Measurements from ENCODE around the gene CYP4F12.
"Not testable (repeated sequence)": the region's sequence is repeated elsewhere in the genome, so short reads cannot be mapped to it uniquely, and the experiment has no call there.

Gene CYP4F12

DNA sequence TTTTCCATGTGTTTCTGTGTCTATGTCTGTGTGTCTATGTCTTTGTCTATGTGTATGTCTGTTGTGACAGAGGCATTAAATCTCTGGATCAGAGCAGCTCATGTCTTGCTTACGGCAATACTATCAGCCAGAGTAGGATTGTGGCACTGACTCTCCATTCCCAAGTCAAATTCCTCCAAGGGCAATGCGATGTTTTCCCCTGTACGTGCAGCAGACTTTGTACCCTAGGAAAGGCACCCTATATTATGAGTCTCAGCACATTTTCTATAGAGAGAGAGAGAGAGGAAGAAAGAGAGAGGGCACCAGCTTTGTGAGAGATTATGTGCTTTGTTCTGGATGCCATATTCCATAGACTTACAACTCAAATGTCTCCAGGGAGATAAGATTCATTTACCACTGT, 21.1 kb upstream of the CYP4F12 start:
- DNase-seq, result no peak

DNA sequence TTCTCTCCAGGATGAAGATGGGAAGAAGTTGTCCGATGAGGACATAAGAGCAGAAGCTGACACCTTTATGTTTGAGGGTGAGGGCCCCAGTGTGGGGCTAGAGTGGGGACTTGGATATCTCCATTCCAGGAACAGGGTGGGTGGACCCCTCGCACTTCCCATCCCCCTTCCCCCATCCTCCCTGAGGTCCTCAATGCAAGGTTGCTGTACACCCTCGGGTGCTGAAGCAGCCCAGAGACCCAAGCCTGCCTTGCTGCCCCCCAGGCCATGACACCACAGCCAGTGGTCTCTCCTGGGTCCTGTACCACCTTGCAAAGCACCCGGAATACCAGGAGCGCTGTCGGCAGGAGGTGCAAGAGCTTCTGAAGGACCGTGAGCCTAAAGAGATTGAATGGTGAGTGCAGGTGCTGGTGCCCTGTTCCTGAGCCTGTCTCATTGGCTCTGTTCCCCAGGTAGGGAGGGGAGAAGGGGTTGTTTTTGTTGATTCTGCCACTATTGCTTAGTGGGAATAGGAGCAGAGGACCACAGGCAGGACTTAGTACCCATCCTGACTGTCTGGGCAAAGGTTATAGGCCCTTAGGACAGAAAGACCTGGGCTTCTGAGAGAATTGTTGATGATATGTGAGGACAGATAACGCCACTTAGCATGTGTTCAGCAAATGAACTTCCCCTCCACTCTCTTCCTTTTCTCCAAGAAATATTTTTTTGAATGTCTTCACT, 20.2 kb upstream of the CYP4F12 start:
- DNase-seq, result no peak

DNA sequence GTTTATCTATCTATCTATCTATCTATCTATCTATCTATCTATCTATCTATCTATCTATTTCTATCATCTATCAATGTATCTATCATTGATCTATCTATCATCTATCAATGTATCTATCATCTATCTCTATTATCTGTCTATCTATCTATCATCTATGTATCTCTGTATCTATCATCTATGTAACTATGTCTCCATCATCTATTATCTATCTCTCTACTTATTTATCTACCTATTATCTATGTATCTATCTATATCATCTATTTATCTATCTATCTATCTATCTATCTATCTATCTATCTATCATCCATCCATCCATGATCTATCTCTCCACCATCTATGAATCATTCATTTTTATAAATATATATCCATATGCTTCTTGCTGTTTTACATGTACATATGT, 16.4 kb upstream of the CYP4F12 start:
- DNase-seq, result no peak

DNA sequence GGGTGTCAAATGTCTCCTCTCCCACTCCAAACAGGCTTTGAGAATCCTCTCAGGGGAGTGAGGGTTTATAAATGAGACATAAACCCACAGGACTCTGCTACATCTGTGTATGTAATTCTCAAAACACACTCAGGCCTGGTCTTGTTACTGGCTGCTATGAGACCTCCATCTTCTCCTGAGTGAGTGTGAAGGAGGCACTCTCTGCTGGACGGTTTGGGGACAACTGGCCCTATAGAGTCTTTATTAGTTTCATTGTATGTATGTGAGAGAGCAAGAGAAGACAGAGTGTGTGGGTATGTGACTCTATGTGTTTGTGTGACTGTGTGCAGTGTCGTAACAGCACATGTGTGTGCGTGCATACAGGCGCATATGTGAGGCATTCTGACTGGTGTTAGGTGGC, 9.6 kb upstream of the CYP4F12 start:
- DNase-seq, result no peak

DNA sequence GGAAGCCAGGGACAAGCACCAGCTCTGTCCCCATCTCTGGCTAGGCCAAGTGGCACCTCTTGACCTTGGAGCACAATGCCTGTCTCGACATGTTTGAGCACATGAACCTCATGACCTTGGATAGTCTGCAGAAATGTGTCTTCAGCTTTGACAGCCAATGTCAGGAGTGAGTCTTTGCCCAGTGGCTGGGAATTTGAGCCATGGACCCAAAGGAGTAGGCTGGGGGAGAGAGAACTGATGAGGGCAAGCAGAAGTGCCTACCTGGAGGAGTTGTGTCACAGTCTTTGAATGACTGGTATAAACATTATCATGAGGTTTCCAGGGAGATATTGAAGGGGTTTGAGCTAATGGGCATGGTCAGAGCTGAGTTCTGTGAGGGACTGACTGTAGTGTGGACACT, 6.7 kb upstream of the CYP4F12 start:
- no peak for DNase-seq

DNA sequence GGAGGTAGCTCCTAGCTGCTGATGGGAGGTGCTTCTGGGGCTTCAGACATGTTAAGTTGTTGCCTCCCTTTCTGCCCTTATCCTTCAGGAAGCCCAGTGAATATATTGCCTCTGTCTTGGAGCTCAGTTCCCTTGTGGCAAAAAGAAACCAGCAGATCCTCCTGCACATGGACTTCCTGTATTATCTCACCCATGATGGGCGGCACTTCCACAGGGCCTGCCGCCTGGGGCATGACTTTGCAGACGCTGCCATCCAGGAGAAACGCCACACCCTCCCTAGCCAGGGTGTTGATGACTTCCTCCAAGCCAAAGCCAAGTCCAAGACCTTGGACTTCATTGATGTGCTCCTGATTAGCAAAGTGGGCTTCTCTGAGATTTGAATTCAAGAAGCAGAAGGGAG, 6.0 kb upstream of the CYP4F12 start:
- no peak for DNase-seq

DNA sequence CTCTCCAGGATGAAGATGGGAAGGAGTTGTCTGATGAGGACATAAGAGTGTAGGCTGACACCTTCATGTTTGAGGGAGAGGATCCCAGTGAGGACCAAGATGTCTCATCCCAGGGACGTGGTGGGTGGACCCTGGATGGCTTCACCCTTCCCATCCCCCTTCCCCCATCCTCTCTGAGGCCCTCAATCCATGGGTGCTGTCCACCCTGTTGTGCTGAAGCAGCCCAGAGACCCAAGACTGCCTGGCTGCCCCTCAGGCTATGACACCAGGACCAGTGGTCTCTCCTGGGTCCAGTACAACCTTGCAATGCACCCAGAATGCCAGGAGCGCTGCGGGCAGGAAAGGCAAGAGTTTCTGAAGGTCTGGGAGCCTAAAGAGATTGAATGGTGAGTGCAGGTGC, 3.4 kb upstream of the CYP4F12 start:
- no peak for DNase-seq

DNA sequence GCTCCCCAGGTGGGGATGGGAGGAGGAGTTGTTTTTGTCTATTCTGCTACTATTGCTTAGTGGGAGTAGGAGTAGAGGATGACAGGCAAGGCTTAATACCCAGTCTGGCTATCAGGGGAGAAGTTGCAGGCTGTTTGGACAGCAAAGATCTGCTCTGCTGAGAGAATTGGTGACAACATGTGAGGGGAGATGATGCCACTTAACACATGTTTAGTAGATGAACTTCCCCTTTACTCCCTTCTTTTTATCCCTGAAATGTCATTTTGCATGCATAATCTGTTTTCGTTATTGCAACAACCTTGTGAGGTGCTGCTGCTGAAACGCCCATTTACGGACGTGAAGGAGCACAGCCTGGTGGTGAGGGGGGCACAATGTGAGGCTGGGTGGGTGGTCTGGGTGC, 3.0 kb upstream of the CYP4F12 start:
- DNase-seq, result no peak

DNA sequence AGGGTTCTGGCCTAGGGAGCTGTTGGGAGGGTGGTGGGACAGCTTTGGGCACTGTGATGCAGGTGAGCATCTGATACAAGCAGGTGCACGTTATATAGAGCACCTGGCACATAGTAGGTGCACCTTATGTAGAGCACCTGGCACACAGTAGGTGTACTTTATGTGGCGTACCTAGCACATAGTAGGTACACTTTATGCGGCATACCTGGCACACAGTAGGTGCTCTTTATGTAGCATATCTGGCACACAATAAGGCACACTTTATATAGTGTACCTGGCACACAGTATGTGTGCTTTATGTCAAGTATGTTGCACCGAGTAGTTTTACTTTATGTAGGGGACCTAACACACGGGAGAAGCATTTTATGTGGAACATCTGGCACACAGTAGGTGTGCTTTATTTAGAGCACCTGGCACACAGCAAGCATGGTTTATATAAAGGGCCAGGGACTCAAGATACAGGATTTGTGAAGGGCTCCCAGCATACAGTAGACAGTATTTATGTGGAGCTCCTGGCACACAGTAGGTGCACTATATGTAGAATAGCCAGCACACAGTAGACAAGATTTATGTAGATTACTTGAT, 1.6 kb upstream of the CYP4F12 start:
- DNase-seq, result no peak

DNA sequence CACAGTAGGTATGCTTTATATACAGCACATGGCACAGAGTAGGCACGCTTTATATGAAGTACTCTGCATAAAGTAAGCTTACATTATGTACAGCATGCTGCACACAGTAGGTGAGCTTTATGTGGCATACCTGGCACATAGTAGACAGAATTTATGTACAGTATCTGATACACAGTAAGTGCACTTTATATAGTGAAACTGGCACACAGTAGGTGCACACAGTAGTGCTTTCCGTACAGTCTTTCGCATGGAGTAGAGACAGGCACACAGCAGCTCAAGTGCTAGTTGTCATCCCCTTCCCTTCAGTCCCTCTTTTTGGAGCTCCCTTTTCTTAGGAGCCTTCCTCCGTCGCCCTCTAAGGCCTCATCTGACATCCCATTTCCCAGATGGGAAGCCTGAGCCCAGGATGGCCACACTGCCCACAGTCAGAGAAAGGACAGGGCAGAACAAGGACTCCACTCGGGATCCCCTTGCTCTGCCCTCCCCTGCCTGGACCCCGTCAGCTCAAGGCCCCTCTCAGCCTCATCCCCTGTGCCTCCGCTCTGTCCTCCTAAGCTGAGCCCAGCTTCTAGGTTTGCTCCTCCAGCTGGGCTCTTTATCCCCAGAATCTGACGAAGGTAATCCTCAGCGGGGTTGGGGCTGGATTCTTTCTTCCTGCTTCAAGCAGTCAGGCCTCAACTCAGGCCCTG, 852 bp upstream of the CYP4F12 start:
- DNase-seq, result no peak

DNA sequence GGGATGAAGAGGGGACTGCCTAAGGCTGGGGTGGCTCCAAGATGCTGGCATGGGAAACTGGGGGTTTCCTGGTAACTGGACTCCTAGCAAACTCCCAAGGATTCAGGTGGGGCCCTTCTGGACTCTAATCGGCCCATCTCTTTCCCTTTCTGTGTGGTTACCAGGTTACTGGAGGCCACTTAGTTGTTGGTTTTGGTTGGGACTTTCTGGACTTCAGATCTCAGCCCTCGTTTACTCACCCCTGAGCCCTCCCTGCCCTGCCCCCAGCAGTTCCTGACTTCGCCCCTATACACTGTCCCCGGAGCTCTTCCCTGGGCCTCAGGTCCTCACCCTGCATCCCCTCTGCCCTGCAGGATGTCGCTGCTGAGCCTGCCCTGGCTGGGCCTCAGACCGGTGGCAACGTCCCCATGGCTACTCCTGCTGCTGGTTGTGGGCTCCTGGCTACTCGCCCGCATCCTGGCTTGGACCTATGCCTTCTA, 328 bp downstream of the CYP4F12 start:
- no peak for DNase-seq

DNA sequence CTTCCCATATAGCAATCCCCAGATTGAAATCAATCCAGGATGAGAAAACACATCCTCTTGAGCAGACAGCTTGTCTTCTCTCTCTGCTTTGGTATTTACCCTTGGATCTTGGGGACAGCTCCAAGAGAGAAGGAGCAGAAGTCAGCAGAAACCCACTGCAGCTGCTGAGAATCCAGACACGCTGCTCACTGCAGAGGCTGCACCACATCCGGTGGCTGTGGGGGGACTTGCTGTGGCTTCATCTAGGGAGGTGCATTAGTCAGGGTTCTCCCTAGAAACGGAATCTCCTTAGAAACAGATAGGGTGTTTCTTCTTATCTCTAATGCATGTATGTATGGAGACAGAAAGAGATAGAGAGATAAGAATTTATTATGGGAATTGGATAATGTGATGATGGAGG, 2.7 kb downstream of the CYP4F12 start:
- no peak for DNase-seq

DNA sequence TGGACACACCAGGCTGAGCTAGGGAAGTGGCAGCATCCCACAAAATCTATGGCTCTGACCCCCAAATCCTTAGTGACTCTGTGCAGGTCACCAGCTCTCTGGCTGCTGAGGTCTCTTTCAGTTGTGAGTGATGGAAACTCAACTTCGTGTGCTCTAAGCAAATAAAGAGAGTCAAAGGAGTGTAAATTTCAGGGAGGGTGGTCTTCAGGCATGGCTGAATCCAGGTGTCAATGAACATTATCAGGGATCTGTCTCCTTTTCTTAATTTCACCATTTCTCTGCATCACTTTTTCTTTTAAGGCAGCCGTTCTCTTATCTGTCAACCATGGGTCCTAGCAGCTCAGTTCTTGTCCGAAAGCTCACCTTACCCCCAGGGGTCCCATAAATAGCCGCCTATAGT, 6.2 kb downstream of the CYP4F12 start:
- no peak for DNase-seq

DNA sequence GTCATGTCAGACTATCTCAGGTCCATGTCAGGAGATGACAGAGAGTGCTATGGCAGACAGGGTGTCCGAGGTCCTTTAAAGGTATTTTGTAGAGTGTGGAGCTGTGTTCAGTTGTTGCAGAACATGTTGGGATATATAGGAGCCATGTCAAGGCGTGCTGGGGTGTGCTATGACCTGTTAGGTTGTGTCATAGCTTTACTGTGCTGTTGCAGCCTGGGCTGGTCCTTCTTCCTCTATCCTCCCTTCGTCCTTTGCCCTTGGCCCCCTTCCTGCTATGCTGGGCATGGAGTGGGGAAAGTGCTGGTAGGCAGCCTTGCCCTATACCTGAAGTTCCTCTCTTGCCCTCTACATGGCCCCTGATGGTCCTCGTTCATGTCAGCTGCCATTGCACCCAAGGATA, 7.0 kb downstream of the CYP4F12 start:
- not testable (repeated sequence) for DNase-seq

DNA sequence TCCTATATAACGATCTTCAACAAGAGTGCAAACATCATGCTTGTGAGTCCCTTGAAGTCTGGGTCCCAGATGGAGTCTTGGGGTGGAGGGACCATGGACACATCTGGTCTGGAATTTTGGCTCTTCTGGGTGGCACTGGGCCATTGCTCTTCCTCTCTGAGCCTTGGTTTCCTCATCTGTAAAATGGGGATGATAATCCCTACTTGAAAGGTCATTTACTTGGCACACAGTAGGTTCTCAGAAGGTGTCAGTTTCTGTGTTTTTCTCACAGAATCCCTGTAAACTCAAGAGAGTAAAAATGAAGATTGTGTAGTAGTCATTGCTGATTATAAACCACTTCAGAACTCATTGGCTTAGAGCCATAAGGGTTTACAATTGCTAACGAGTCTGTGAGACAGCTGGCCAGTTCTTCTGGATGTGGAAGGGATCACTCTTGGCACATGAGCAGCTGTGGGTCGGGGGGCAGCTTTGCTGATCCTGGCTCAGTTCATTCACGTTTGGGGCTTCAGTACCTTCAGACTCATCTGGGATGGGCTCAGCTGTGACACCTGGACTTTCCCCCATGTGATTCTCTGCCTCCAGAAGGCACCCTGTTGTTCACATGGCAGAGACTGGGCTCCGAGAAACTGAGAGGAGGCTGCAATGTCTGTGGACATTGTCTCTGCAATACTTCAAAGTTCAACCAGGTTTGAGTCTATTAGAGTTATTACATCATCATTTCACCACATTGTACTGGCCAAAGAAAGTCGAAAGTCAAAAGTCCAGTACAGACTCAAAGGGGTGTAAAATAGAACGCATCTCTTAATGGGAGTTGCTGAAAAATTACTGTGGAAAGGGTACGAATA, 7.8 kb downstream of the CYP4F12 start:
- DNase-seq, result no peak

DNA sequence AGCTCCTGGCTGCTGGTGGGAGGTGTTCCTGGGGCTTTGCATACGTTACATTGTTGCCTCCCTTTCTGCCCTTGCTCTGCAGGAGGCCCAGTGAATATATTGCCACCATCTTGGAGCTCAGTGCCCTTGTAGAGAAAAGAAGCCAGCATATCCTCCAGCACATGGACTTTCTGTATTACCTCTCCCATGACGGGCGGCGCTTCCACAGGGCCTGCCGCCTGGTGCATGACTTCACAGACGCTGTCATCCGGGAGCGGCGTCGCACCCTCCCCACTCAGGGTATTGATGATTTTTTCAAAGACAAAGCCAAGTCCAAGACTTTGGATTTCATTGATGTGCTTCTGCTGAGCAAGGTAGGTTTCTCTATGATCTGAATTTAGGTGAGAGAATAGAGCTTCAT, 10.5 kb downstream of the CYP4F12 start:
- no peak for DNase-seq

DNA sequence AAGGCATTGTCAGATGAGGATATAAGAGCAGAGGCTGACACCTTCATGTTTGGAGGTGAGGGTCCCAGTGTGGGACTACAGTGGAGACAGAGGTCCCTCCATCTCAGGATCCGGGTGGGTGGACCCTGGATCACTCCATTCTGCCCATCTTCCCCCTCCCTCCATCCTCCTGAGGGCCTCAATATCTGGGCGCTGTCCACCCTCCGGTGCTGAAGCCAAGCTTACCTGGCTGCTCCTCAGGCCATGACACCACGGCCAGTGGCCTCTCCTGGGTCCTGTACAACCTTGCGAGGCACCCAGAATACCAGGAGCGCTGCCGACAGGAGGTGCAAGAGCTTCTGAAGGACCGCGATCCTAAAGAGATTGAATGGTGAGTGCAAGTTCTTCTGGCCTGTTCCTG, 11.9 kb downstream of the CYP4F12 start:
- no peak for DNase-seq

DNA sequence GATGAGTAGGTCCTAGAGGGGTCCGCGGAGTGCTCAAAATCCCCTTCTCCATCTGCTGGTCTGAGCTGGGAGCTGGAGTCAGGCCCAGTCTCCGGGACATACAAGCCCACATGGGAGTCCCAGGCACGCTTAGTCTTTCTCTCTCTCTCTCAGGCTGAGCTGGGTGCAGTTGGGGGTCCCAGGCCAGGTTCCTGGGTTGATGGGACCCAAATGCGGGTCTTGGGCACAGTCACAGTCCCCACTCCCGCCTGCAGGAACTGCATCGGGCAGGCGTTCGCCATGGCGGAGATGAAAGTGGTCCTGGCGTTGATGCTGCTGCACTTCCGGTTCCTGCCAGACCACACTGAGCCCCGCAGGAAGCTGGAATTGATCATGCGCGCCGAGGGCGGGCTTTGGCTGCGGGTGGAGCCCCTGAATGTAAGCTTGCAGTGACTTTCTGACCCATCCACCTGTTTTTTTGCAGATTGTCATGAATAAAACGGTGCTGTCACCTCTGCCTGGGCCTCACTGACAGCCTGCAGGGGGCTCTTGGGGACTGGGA, 23.8 kb downstream of the CYP4F12 start:
- no peak for DNase-seq

DNA sequence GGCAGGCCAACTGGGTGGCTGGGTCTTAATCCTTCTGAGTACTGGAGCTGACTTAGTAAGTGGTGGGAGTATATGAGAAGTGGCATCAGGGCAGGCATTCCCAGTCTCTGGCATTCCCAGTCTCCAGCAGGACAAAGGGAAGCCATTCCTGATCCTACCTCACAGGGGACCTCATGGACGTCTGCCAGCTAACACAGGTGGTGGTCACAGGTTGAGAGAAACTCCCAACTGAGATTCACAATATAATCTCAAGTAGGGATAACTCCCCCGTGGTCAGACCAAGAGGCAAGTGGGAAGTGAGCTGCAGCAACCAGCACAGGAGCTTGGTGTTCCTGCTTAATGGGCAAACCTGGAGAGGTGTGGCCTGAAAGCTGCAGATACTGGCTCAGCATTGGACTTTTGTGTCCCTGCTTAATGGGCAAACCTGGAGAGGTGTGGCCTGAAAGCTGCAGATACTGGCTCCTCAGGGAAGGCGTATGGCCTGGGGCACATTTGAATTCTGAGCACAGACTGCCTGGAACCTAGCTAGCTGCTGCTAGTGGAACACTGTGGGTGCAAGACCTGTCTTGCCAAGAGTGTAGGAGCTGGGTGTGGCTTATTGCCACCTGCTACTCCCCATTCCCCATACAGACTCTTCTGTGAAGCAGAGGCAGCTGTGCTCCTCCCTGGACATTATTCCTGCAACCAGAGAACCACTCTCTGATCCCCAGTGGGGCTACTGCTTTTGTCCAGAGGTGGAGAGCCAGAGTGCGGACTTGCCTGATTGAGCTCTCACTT, 29.1 kb downstream of the CYP4F12 start:
- no peak for DNase-seq

DNA sequence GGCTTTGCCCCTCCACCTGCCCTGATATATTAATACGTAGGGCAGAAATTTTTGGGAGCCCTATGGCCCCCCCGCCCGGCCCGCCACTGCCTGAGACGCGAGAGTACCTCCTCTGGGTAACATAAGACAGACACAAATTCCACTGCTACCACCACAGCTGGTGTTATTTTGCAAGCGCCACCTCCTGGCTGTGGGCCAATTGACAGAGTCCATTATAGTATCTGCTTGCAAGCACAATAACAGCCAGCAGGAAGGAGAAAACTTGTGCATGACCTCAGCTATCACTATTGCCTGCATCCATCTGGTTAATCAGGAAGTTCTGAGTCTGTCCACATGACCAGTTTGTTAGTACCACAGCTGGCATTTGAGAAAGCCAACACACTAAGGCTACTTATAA, 29.6 kb downstream of the CYP4F12 start:
- peak; percentile 27 for DNase-seq

DNA sequence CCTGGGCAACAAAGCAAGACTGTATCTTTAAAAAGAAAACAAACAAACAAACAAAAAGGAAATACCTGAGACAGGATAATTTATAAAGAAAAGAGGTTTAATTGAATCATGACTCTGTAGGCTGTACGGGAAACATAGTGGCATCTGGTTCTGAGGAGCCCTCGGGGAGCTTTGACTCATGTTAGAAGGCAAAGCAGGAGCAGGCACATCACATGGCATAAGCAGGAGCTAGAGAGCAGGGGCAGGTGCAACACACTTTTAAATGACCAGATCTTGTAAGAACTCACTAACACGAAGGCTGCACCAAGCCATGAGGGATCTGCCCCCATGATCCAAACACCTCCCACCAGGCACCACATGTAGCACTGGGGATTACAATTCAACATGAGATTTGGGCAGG, 41.8 kb downstream of the CYP4F12 start:
- DNase-seq, result no peak

DNA sequence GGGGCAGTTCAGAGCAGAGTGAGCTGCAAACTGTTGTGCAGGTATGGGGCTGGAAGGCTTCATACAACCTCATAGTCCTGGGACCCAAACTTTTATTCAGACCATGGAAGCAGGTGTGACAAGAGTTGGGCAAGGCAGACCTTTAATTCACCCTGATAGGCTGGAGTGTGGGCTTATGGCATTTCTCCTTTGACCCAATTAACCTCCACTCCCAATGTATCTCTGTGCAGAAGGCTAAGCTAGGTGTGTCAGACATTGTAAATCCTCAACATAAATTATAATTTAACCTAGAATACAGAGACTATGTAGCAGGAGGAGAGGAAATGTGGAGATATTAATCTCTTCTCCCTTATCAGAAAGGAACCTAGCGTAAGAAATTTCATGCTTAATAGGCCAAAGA, 42.8 kb downstream of the CYP4F12 start:
- no peak for DNase-seq
